IPS-20b (cell line): ENCODE measurements around the gene MMAB.

ENCODE experiments used
- H3K27ac ChIP-seq: one replicate; pipeline ENCODE4 v1.5.1; 2013; ENCODE audit warnings: low read length
- H3K27me3 ChIP-seq: 2 replicates; pipeline ENCODE4 v1.6.1; 2013; ENCODE audit warnings: mild to moderate bottlenecking, low read length, inconsistent platforms; ENCODE audit not compliant: insufficient read depth
- H3K36me3 ChIP-seq: 2 replicates; pipeline ENCODE4 v1.6.1; 2013; ENCODE audit warnings: low read depth, mild to moderate bottlenecking, inconsistent platforms, low read length, moderate library complexity; ENCODE audit not compliant: insufficient read depth
- H3K4me1 ChIP-seq: 2 replicates; pipeline ENCODE4 v1.6.1; 2013; ENCODE audit warnings: mild to moderate bottlenecking, control low read depth, inconsistent platforms, low read length, moderate library complexity; ENCODE audit not compliant: insufficient read depth
- H3K4me3 ChIP-seq: 2 replicates; pipeline ENCODE4 v1.5.1; 2013; ENCODE audit warnings: mild to moderate bottlenecking, low read length, inconsistent platforms
- H3K9ac ChIP-seq: 2 replicates; pipeline ENCODE4 v1.6.1; 2013; ENCODE audit warnings: low read depth, mild to moderate bottlenecking, inconsistent platforms, low read length, moderate library complexity
- H3K9me3 ChIP-seq: 2 replicates; pipeline ENCODE4 v1.6.1; 2013; ENCODE audit warnings: mild to moderate bottlenecking, low read depth, low read length, inconsistent platforms; ENCODE audit not compliant: insufficient read depth

MMAB gene

GRCh38 chr12:109532721-109533486 lies 40.4 kb downstream of the MMAB start:
- no peaks in the 10 kb centered on the region; the same call in 1 of the 2 replicates for H3K4me1 ChIP-seq
- H3K27ac ChIP-seq, result no peak overlapping the region
- H3K27me3 ChIP-seq, result no peaks in the 10 kb centered on the region
- peaks cover 12% of the 10 kb centered on the region; the same call in 1 of the 2 replicates for H3K36me3 ChIP-seq
- no peak overlapping the region for H3K4me3 ChIP-seq
- H3K9ac ChIP-seq, result no peak overlapping the region
- no peaks in the 10 kb centered on the region for H3K9me3 ChIP-seq

GRCh38 chr12:109531411-109531810 lies 41.9 kb downstream of the MMAB start:
- Histone ChIP-seq H3K27me3 (no peaks in the 10 kb centered on the region), H3K4me1 (no peaks in the 10 kb centered on the region; the same call in 1 of the 2 replicates), H3K36me3 (peaks cover 12% of the 10 kb centered on the region; the same call in 1 of the 2 replicates), H3K9ac (no peak overlapping the region), H3K9me3 (no peaks in the 10 kb centered on the region), H3K4me3 (no peak overlapping the region), H3K27ac (no peak overlapping the region)

- Histone ChIP-seq H3K36me3 (peaks cover 19% of the 10 kb centered on the region; the same call in 1 of the 2 replicates), H3K9ac (no peak overlapping the region), H3K4me3 (no peak overlapping the region), H3K27me3 (no peaks in the 10 kb centered on the region), H3K9me3 (no peaks in the 10 kb centered on the region), H3K4me1 (no peaks in the 10 kb centered on the region; the same call in 1 of the 2 replicates), H3K27ac (no peak overlapping the region)
Observed at GRCh38 chr12:109529691-109530640, 43.3 kb downstream of the MMAB start.

GRCh38 chr12:109527489-109528123 lies 45.7 kb downstream of the MMAB start:
- peaks cover 20% of the 10 kb centered on the region; the same call in 1 of the 2 replicates for H3K36me3 ChIP-seq
- H3K4me3 ChIP-seq, result no peak overlapping the region
- H3K9me3 ChIP-seq, result no peaks in the 10 kb centered on the region
- no peaks in the 10 kb centered on the region; the same call in 1 of the 2 replicates for H3K4me1 ChIP-seq
- no peak overlapping the region for H3K27ac ChIP-seq
- H3K9ac ChIP-seq, result no peak overlapping the region; the same call in 1 of the 2 replicates
- no peaks in the 10 kb centered on the region for H3K27me3 ChIP-seq

- Histone ChIP-seq H3K36me3 (peaks cover 28% of the 10 kb centered on the region), H3K9ac (no peak overlapping the region), H3K27me3 (no peaks in the 10 kb centered on the region), H3K9me3 (no peaks in the 10 kb centered on the region), H3K27ac (no peak overlapping the region), H3K4me1 (no peaks in the 10 kb centered on the region; the same call in 1 of the 2 replicates), H3K4me3 (no peak overlapping the region)
Observed at GRCh38 chr12:109525279-109525585, 48.1 kb downstream of the MMAB start.

- H3K36me3 ChIP-seq, result peaks cover 33% of the 10 kb centered on the region
- no peaks in the 10 kb centered on the region; the same call in 1 of the 2 replicates for H3K4me1 ChIP-seq
Observed at GRCh38 chr12:109524466-109525278, 48.6 kb downstream of the MMAB start.

GRCh38 chr12:109523504-109523903 lies 49.8 kb downstream of the MMAB start:
- Histone ChIP-seq H3K4me3 (no peak overlapping the region), H3K36me3 (peaks cover 40% of the 10 kb centered on the region), H3K9ac (no peak overlapping the region), H3K9me3 (no peaks in the 10 kb centered on the region), H3K27ac (no peak overlapping the region), H3K4me1 (peaks cover 3% of the 10 kb centered on the region; the same call in 1 of the 2 replicates), H3K27me3 (no peaks in the 10 kb centered on the region)

More at GRCh38 chr12:109524466-109525278, 48.6 kb downstream of the MMAB start:
- no peaks in the 10 kb centered on the region for H3K27me3 ChIP-seq
- H3K9me3 ChIP-seq, result no peaks in the 10 kb centered on the region
- H3K4me3 ChIP-seq, result no peak overlapping the region
- no peak overlapping the region for H3K27ac ChIP-seq
- no peak overlapping the region for H3K9ac ChIP-seq

GRCh38 chr12:109523071-109523470 lies 50.2 kb downstream of the MMAB start:
- Histone ChIP-seq H3K27me3 (no peaks in the 10 kb centered on the region), H3K4me1 (peaks cover 3% of the 10 kb centered on the region; the same call in 1 of the 2 replicates), H3K36me3 (peaks cover 41% of the 10 kb centered on the region), H3K9ac (no peak overlapping the region), H3K9me3 (no peaks in the 10 kb centered on the region), H3K27ac (no peak overlapping the region), H3K4me3 (no peak overlapping the region)

GRCh38 chr12:109521831-109522230 lies 51.5 kb downstream of the MMAB start:
- H3K4me3 ChIP-seq, result no peak overlapping the region
- peaks cover 53% of the 10 kb centered on the region for H3K36me3 ChIP-seq
- peaks cover 3% of the 10 kb centered on the region; the same call in 1 of the 2 replicates for H3K4me1 ChIP-seq
- no peak overlapping the region for H3K27ac ChIP-seq
- no peaks in the 10 kb centered on the region for H3K9me3 ChIP-seq
- H3K9ac ChIP-seq, result no peak overlapping the region
- H3K27me3 ChIP-seq, result no peaks in the 10 kb centered on the region

- H3K4me1 ChIP-seq, result peaks cover 3% of the 10 kb centered on the region; the same call in 1 of the 2 replicates
- H3K27me3 ChIP-seq, result no peaks in the 10 kb centered on the region
- H3K9ac ChIP-seq, result no peak overlapping the region
- H3K9me3 ChIP-seq, result no peaks in the 10 kb centered on the region
- peaks cover 53% of the 10 kb centered on the region for H3K36me3 ChIP-seq
- no peak overlapping the region for H3K27ac ChIP-seq
- H3K4me3 ChIP-seq, result no peak overlapping the region
Observed at GRCh38 chr12:109519787-109520186, 53.5 kb downstream of the MMAB start.
